ENCODE measurements around the gene ARIH2.
A peak's percentile ranks its signal among the peaks of the same experiment; 100 is the strongest.
"Not testable (repeated sequence)": the region's sequence is repeated elsewhere in the genome, so short reads cannot be mapped to it uniquely, and the experiment has no call there.

The ARIH2 gene

DNA sequence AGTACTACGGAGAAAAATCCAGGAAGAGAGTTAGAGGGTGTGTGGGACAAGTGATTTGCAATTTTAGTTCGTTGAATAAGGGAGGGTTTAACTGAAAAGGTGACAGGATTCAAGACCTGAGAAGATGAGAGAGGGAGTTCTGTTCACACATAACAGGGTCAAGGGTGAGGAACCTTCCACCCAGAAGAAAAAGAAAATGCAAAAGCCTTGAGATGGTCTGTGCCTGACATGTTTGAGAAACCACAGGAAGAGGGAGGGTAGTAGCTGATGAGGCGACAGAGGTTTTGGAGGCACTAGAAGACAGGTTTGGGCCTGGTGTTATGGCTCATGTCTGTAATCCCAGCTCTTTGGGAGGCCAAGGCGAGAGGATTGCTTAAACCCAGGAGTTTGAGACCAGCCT, 19.4 kb upstream of the ARIH2 start:
- TF ChIP-seq, protein P1, sequence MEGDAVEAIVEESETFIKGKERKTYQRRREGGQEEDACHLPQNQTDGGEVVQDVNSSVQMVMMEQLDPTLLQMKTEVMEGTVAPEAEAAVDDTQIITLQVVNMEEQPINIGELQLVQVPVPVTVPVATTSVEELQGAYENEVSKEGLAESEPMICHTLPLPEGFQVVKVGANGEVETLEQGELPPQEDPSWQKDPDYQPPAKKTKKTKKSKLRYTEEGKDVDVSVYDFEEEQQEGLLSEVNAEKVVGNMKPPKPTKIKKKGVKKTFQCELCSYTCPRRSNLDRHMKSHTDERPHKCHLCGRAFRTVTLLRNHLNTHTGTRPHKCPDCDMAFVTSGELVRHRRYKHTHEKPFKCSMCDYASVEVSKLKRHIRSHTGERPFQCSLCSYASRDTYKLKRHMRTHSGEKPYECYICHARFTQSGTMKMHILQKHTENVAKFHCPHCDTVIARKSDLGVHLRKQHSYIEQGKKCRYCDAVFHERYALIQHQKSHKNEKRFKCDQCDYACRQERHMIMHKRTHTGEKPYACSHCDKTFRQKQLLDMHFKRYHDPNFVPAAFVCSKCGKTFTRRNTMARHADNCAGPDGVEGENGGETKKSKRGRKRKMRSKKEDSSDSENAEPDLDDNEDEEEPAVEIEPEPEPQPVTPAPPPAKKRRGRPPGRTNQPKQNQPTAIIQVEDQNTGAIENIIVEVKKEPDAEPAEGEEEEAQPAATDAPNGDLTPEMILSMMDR (IDR thresholded peaks at IDR 0.05; ENCODE audit: control insufficient read depth, extremely low read depth, insufficient read depth) = no peak
- peak overlapping the region; percentile 54; the same call in 1 of the 2 replicates for H3K4me3 ChIP-seq (ENCODE audit: low read depth, low read length)
- no peak for DNase-seq (ENCODE audit: low read depth)

DNA sequence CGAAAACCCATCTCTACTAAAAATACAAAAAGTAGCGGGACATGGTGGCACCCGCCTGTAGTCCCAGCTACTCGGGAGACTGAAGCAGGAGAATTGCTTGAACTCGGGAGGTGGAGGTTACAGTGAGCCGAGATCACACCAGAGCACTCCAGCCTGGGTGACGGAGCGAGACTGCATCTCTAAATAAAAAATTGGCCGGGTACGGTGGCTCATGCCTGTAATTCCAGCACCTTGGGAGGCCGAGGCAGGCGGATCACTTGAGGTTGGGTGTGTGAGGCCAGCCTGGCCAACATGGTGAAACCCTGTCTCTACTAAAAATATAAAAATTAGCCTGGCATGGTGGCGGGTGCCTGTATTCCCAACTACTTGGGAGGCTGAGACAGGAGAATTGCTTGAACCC, 11.6 kb upstream of the ARIH2 start:
- H3K4me3 ChIP-seq (ENCODE audit: low read depth, low read length); DNase-seq (ENCODE audit: low read depth): not testable (repeated sequence)

DNA sequence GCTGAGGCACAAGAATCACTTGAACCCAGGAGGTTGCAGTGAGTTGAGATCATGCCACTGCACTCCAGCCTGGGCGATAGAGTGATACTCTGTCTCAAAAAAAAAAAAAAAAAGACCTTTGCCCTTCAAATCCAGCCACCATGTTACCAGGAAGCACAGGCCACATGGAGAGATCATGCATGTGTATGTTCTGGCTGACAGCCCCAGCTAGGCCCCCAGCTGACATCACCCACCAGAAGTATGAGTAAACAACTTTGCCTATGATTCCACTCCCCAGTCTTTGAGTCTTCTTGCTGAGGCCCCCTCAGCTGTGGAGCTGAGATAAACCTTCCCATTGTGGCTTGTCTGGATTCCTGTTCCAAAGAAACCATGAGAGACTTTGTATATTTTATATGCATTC, 3.3 kb upstream of the ARIH2 start:
- DNase-seq (ENCODE audit: low read depth) = no peak
- no peak overlapping the region for H3K4me3 ChIP-seq (ENCODE audit: low read depth, low read length)
- TF ChIP-seq, protein P1 (IDR thresholded peaks at IDR 0.05; ENCODE audit: control insufficient read depth, extremely low read depth, insufficient read depth) = no peak

DNA sequence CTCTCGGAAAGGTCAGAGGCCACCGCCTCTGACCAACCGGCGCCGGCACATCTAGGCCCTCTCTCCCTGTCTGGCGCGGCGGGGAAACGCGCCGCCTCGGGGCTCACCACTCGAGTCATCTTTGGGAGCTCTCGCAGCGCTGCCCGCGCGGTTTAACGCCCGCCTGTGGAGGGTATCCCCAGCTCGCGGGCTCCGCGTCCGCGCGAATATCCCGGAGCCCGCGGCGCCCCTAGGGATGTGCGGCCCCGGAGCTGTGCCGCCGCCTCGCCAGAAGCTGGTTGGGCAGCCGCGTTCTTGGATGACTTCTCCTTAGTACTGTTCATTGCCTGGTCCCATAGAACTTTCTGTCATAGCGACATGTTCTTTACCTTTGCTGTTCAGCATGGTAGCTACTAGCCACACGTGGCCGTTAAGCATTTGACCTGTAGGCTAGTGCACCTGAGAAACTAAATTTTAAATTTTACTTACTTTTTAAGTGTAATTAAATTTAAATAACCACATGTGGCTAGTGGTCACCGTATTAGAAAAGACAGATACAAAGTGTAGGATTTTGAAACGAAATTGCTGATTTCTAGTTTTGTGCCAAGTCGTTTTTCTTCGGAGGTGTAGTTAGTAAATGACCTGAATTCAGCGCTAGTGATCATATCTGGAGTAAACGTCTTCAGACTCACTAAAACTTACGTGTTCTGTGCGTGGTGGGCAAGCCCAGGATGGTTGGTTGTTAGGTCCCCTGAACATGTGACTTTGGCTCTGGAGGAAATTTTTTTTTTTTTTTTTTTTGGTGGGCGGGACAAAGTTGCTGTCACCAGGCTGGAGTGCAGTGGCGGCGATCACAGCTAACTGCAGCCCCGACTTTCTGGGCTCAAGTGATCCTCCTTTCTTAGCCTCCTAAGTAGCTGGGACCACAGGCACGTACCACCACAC, 835 bp downstream of the ARIH2 start:
- DNase-seq (ENCODE audit: low read depth) = no peak
- peak overlapping the region; percentile 95 for H3K4me3 ChIP-seq (ENCODE audit: low read depth, low read length)
- TF ChIP-seq, protein P1 (IDR thresholded peaks at IDR 0.05; ENCODE audit: control insufficient read depth, extremely low read depth, insufficient read depth) = no peak

DNA sequence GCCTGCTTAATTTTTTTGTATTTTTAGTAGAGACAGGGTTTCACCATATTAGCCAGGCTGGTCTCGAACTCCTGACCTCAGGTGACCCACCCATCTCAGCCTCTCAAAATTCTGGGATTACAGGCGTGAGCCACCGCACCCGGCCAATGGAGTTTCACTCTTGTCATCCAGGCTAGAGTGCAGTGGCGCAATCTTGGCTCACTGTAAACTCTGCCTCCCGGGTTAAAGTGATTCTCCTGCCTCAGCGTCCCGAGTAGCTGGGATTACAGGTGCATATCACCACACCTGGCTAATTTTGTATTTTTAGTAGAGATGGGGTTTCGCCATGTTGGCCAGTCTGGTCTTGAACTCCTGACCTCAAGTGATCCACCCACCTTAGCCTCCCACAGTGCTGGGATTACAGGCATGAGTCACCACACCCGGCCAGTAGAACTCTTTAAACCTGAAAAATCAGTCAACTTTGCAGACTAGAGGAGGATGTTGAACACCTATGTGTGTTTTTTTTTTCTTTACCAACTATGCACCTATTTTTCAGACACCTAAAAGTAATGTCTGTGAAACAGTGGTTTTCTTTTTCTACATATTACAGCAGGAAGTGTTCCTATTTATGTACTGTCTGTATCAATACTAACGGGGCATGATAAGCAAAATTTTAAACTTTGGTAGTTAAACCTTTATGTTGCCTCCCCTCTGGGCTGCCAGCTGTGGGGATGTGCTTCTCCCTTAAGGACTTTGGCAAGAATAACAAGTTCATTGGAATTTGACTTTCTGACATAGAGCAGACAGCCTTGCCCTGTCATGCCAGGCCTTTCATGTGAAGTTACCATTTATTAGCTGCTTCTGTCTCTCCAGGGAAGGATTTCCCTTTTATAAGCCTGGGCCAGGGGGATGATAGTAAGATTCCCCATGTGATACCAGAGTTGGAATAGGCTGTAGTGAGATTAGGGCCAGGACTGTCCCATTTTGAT, 8.1 kb downstream of the ARIH2 start:
- no peak overlapping the region for H3K4me3 ChIP-seq (ENCODE audit: low read depth, low read length)
- no peak for DNase-seq (ENCODE audit: low read depth)
- TF ChIP-seq, protein P1 (IDR thresholded peaks at IDR 0.05; ENCODE audit: control insufficient read depth, extremely low read depth, insufficient read depth) = no peak

DNA sequence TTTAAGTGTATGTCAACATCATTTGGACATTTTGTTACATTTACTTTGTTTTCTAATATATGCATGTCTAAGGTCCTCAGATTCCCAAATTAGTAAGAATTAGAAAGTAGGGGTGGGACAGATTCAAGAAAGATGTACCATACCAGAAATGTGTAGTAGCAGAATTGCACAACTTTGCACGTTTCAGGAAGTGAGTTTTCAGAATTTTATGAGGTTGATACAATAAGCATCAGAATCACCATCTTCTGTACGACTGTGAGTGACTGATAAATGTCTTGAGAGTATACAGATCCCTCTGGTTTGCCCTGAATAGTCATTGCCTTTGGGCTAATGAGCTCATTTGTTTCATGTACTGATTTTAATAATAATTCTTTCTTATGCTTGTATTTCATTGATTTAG, 9.3 kb downstream of the ARIH2 start:
- H3K4me3 ChIP-seq (ENCODE audit: low read depth, low read length) = no peak overlapping the region
- no peak for DNase-seq (ENCODE audit: low read depth)
- TF ChIP-seq, protein P1 (IDR thresholded peaks at IDR 0.05; ENCODE audit: control insufficient read depth, extremely low read depth, insufficient read depth) = no peak

DNA sequence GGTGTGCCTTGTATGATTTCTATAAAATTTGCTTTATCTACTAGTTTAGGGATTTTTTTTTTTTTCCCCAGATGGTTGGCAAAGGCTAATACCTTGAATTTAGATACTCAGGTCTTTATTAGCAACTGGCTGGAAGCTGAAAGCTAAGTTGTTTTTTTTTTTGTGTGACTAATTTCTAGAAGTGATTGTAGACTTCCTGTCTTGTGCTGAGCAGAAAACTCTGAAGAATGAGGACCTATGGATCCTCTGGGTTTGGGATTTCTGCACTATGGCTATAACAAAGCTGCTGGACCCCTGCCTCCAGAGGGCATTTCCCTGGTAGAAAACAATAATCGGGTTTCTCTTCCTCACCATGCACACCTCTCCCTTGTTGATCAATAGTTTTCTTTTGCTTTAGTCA, 10.0 kb downstream of the ARIH2 start:
- TF ChIP-seq, protein P1 (IDR thresholded peaks at IDR 0.05; ENCODE audit: control insufficient read depth, extremely low read depth, insufficient read depth) = no peak
- H3K4me3 ChIP-seq (ENCODE audit: low read depth, low read length) = no peak overlapping the region

More for the DNA sequence above, 10.0 kb downstream of the ARIH2 start:
- no peak for DNase-seq (ENCODE audit: low read depth)
